Naive thymus-derived CD8-positive, alpha-beta T cell (primary cell): ENCODE measurements around the gene SLC29A4. TPM values are rescaled to one million over a fixed set of nuclear protein-coding genes. Genes with fewer than 3 reads are reported as not detected.
"Not testable (repeated sequence)": the region's sequence is repeated elsewhere in the genome, so short reads cannot be mapped to it uniquely, and the experiment has no call there.

ENCODE experiments used
- ATAC-seq, 2 donors: fragments of 150-1000 bp; cut with Tn5 transposase in 1 of 2; sonication (Bioruptor Pico), chemical (Tn5 transposase) in 1 of 2; 1 replicate in 1 of 2; 2 replicates in 1 of 2; pipeline ENCODE4 v1.10.0; 2021; ENCODE audit warnings: mild to moderate bottlenecking in 2 of 2, moderate library complexity in 2 of 2
- POLR2A ChIA-PET: fragments of 350-600 bp; sonication (Branson Sonifier 250); formaldehyde crosslinking; loops from one replicate; lab custom pipeline; 2021; ENCODE audit warnings: antibody characterized with exemption; lab: Charles Lee
- DNase-seq, 10 donors: peaks; one replicate each; pipeline versions ENCODE4 v3.0.0 to v3.0.0-alpha.2; 2020 to 2022
- H3K27ac Mint-ChIP-seq, 10 donors: one replicate each; pipeline ENCODE4 v1.8.0; 2020 to 2022; ENCODE audit warnings: mild to moderate bottlenecking in 10 of 10, mixed read lengths in 10 of 10, moderate library complexity in 4 of 10, inconsistent platforms in 1 of 10
- H3K27me3 Mint-ChIP-seq, 5 donors: one replicate each; pipeline ENCODE4 v1.8.0; 2021 to 2022; ENCODE audit warnings: mixed read lengths in 5 of 5
- H3K36me3 Mint-ChIP-seq, 3 donors: one replicate each; pipeline ENCODE4 v1.8.0; 2020 to 2022; ENCODE audit warnings: mixed read lengths in 3 of 3, mild to moderate bottlenecking in 2 of 3, inconsistent platforms in 1 of 3
- H3K4me1 Mint-ChIP-seq, 4 donors: one replicate each; pipeline ENCODE4 v1.8.0; 2021 to 2022; ENCODE audit warnings: mixed read lengths in 4 of 4
- H3K4me3 Mint-ChIP-seq, 10 donors: one replicate each; pipeline ENCODE4 v1.8.0; 2020 to 2022; ENCODE audit warnings: mild to moderate bottlenecking in 10 of 10, mixed read lengths in 10 of 10, moderate library complexity in 6 of 10, inconsistent platforms in 1 of 10
- H3K9me3 Mint-ChIP-seq, 9 donors: one replicate each; pipeline ENCODE4 v1.8.0; 2020 to 2022; ENCODE audit warnings: mixed read lengths in 9 of 9, mild to moderate bottlenecking in 3 of 9, inconsistent platforms in 1 of 9, moderate library complexity in 1 of 9
- polyA plus RNA-seq, 3 donors: library from polyadenylated mRNA; unstranded; fragments of 300-500 nt; fragmentation: Illumina TruSeq; gene quantifications; one replicate each; pipeline ENCODE4 v1.2.3, GENCODE V29; 2021
- total RNA-seq, 8 experiments: library from RNA in 2 of 8; stranded (reverse) in 2 of 8; gene quantifications; one replicate each; pipeline ENCODE4 v1.2.3 and lab custom pipeline; 2021 to 2026

Gene SLC29A4
- total and polyA plus RNA-seq, 5 experiments from 2014 or later, result 0.05 to 0.39 (median 0.22) TPM; not detected in 1

DNA sequence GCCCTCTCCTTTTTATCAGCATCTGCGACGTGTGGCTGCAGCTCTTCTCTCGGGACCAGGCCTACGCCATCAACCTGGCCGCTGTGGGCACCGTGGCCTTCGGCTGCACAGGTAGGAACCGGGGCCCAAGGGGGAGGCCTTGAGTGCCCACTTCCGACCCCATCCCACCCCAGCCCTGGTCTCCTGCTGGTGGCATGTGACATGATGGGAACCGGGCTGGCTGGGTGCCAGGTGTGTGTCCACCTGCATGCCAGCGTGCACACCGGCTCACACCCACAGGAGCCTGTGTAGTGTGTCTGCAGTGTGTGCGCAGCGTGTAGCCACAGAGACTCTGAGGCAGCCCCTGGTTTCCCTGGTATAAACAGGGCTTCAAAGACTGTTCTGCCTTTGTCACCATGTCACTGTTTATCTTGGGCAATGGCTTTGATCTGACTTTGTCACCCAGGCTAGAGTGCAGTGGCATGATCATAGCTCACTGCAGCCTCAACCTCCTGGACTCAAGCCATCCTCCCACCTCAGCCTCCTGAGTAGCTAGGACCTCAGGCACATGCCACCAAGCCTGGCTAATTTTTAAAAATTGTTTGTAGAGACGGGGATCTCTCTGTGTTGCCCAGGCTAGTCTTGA lies 9.1 kb downstream of the SLC29A4 start:
- ATAC-seq, H3K4me1 Mint-ChIP-seq, H3K36me3 Mint-ChIP-seq, H3K4me3 Mint-ChIP-seq, H3K27me3 Mint-ChIP-seq, POLR2A ChIA-PET, DNase-seq, H3K27ac Mint-ChIP-seq: not testable (repeated sequence)
- peaks cover 0 to 12% (median 9%) of the 10 kb centered on the region in 9 donors for H3K9me3 Mint-ChIP-seq

DNA sequence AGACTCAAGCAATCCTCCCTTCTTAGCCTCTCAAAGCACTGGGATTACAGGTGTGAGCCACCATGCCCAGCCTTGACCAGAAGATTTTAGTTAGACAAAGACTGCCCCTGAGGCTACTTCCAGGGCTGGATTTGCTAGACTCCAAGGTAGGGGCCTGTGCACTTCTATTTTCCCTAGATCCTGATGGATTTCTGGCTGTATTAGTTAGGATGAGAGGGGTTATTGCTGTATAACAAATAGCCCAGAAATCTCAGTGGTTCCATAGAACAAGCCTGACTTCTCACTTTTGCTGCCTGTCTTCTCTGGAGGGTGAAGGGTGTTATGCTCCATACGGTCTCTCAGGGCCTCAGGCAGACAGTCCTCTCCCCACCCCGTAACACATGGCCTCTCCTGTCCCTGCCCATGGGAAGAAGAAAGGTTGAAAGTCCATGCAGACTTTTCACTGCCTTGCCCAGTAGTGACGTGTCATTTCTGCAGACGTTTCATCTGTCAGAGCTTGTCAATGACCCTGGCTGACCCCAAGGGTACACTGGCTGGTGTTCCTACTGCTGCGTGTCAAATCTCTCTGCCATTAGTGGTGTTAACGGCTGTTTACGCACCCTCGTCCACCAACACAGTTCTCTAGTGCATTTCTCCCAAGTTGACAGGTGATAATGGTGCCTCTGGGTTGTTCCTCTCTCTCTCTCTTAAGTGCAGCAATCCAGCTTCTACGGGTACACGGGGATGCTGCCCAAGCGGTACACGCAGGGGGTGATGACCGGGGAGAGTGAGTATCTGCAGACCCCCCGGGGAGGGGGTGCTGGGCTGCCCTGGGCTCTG lies 11.6 kb downstream of the SLC29A4 start:
- POLR2A ChIA-PET, result no interaction called here
- H3K4me1 Mint-ChIP-seq, result peaks cover 14 to 23% (median 16%) of the 10 kb centered on the region in 4 donors
- H3K4me3 Mint-ChIP-seq, result peak overlapping the region in 1 of 10 donors; percentile 83
- H3K27ac Mint-ChIP-seq, result no peak overlapping the region
- ATAC-seq, result no peak
- H3K9me3 Mint-ChIP-seq, result peaks cover 0 to 15% (median 9%) of the 10 kb centered on the region in 9 donors
- no peak for DNase-seq
- H3K36me3 Mint-ChIP-seq, result no peaks in the 10 kb centered on the region
- peaks cover 0 to 10% (median 1%) of the 10 kb centered on the region in 5 donors for H3K27me3 Mint-ChIP-seq

GRCh38 chr7:5295039-5296014 lies 12.6 kb downstream of the SLC29A4 start:
- H3K27me3 Mint-ChIP-seq, result peaks cover 0 to 10% (median 1%) of the 10 kb centered on the region in 5 donors
- peak overlapping the region in 4 of 10 donors; percentile 42 to 61 (median 54) for H3K27ac Mint-ChIP-seq
- DNase-seq (no peak), ATAC-seq (no peak)
- H3K9me3 Mint-ChIP-seq, result peaks cover 0 to 15% (median 9%) of the 10 kb centered on the region in 9 donors
- no peaks in the 10 kb centered on the region for H3K36me3 Mint-ChIP-seq
- POLR2A ChIA-PET, result no interaction called here
- peaks cover 14 to 23% (median 16%) of the 10 kb centered on the region in 4 donors for H3K4me1 Mint-ChIP-seq
- peak overlapping the region in 8 of 10 donors; percentile 9 to 83 (median 68) for H3K4me3 Mint-ChIP-seq

DNA sequence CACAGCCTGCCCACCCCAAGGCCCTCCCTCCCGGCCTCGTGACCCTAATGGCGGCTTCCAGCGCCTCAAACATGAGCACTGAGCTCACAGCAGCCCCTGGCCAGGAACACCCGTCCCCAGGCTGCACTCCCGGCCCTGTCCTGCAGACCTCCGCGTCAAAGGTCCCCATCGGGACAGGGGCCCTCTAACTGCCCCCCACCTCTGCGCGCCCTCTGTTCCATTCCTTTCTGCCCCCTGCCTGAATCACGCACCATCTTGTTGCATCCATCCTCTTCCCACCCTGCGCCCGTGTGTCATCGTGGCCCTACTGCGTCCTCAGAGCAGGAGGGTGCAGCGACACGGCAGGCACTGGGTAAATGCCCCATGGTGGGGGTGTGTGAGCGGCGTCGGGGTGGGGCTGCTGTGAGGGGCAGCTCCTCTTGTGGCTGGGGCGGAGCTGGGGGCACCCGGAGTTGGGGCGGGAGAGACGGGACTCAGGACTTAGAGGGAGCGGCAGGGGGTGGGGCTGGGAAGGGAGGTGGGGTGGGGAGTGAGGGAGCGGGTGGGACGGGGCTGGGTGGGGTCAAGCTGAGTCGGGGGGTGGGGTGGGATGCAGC lies 13.4 kb downstream of the SLC29A4 start:
- POLR2A ChIA-PET, result interaction anchor here (0.5 kb wide), 1 partner anchor 19 kb away, joined by 4 read pairs; no protein-coding TSS in a partner anchor
- Mint-ChIP-seq H3K27ac (peak overlapping the region in 6 of 10 donors; percentile 41 to 85 (median 60)), H3K4me3 (peak overlapping the region; percentile 41 to 83 (median 61)), H3K4me1 (peaks cover 14 to 23% (median 16%) of the 10 kb centered on the region in 4 donors), H3K9me3 (peaks cover 0 to 15% (median 9%) of the 10 kb centered on the region in 9 donors), H3K36me3 (no peaks in the 10 kb centered on the region), H3K27me3 (peaks cover 0 to 10% (median 1%) of the 10 kb centered on the region in 5 donors)
- ATAC-seq (peak in 1 of 2 donors; percentile 33), DNase-seq (peak in 4 of 10 donors; percentile 11 to 32 (median 21))

DNA sequence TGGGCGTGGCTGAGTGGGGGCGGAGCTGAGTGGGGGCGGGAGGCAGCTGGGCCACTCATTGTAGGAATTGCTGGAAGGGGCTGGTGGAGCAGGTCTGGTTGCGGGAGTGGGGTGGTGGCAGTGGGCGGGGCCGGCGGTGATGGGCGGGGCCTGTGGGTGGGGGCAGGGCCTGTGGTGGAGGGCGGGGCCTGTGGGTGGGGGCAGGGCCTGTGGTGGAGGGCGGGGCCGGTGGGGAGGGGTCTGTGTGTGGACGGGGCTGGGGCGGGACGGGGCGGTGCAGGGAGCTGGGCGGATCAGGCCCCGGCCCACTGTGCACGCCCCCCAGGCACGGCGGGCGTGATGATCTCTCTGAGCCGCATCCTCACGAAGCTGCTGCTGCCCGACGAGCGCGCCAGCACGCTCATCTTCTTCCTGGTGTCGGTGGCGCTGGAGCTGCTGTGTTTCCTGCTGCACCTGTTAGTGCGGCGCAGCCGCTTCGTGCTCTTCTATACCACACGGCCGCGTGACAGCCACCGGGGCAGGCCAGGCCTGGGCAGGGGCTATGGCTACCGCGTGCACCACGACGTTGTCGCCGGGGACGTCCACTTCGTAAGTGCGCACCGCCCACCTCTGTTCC lies 14.0 kb downstream of the SLC29A4 start:
- peaks cover 0 to 10% (median 1%) of the 10 kb centered on the region in 5 donors for H3K27me3 Mint-ChIP-seq
- ATAC-seq, result peak; percentile 88 to 90

DNA sequence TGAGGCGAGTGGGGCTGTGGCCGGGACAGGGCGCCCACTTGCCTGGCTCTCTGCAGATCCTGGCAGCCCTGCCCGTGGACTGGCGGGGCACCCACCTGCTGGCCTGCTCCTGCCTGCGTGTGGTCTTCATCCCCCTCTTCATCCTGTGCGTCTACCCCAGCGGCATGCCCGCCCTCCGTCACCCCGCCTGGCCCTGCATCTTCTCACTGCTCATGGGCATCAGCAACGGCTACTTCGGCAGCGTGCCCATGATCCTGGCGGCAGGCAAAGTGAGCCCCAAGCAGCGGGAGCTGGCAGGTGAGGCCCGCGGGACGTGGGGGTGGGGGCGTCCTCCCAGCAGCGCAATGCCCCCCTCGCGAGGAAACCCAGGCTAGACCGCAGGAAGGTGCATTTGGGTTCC lies 17.6 kb downstream of the SLC29A4 start:
- Mint-ChIP-seq H3K27ac (no peak overlapping the region), H3K4me1 (peaks cover 14 to 23% (median 15%) of the 10 kb centered on the region in 4 donors), H3K9me3 (peaks cover 0 to 3% (median 0%) of the 10 kb centered on the region in 9 donors), H3K27me3 (peaks cover 0 to 10% (median 1%) of the 10 kb centered on the region in 5 donors), H3K4me3 (no peak overlapping the region), H3K36me3 (peaks cover 0 to 2% (median 0%) of the 10 kb centered on the region in 3 donors)
- POLR2A ChIA-PET, result no interaction called here
- DNase-seq (no peak), ATAC-seq (no peak)

More for the DNA sequence above, 14.0 kb downstream of the SLC29A4 start:
- Mint-ChIP-seq H3K4me3 (peak overlapping the region; percentile 80 to 91 (median 86)), H3K27ac (peak overlapping the region in 9 of 10 donors; percentile 23 to 89 (median 80)), H3K9me3 (peaks cover 0 to 15% (median 9%) of the 10 kb centered on the region in 9 donors), H3K36me3 (peaks cover 0 to 2% (median 0%) of the 10 kb centered on the region in 3 donors), H3K4me1 (peaks cover 14 to 23% (median 16%) of the 10 kb centered on the region in 4 donors)
- POLR2A ChIA-PET, result interaction anchor here (0.5 kb wide), 1 partner anchor 18 kb away, joined by 4 read pairs; no protein-coding TSS in a partner anchor
- DNase-seq, result peak; percentile 56 to 82 (median 74)

- POLR2A ChIA-PET, result no interaction called here
- ATAC-seq (no peak), DNase-seq (no peak)
- peaks cover 0 to 9% (median 0%) of the 10 kb centered on the region in 3 donors for H3K36me3 Mint-ChIP-seq
- no peaks in the 10 kb centered on the region for H3K9me3 Mint-ChIP-seq
- peaks cover 0 to 8% (median 0%) of the 10 kb centered on the region in 5 donors for H3K27me3 Mint-ChIP-seq
- H3K4me3 Mint-ChIP-seq, result no peak overlapping the region
- peaks cover 3 to 8% (median 5%) of the 10 kb centered on the region in 4 donors for H3K4me1 Mint-ChIP-seq
- H3K27ac Mint-ChIP-seq, result no peak overlapping the region
Observed at GRCh38 chr7:5302577-5302976, 19.8 kb downstream of the SLC29A4 start.

DNA sequence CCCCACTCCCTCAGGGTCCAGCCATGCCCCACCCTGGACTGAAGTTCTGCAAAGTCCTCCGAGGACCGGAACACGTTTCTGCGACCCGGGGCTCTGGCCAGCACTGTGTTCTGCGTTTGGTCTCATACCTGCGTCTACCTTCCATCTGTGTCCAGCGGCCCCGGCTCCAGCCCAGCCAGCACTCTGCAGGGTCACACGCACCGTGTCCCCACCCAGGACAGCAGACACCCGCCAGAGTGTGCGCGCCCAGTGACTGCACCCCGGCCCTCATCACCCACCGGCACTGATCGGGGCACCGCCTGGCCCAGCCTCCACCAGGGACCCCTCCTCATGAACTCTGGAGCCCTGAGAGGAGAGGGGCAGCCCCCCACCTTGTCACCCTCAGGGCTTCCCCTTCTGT lies 20.3 kb downstream of the SLC29A4 start:
- Mint-ChIP-seq H3K9me3 (no peaks in the 10 kb centered on the region), H3K27me3 (peaks cover 0 to 6% (median 0%) of the 10 kb centered on the region in 5 donors), H3K36me3 (peaks cover 0 to 14% (median 3%) of the 10 kb centered on the region in 3 donors), H3K4me1 (peaks cover 3 to 5% (median 4%) of the 10 kb centered on the region in 4 donors), H3K27ac (no peak overlapping the region), H3K4me3 (no peak overlapping the region)
- no peak for ATAC-seq
- POLR2A ChIA-PET, result no interaction called here
- DNase-seq, result peak in 1 of 10 donors; percentile 18

DNA sequence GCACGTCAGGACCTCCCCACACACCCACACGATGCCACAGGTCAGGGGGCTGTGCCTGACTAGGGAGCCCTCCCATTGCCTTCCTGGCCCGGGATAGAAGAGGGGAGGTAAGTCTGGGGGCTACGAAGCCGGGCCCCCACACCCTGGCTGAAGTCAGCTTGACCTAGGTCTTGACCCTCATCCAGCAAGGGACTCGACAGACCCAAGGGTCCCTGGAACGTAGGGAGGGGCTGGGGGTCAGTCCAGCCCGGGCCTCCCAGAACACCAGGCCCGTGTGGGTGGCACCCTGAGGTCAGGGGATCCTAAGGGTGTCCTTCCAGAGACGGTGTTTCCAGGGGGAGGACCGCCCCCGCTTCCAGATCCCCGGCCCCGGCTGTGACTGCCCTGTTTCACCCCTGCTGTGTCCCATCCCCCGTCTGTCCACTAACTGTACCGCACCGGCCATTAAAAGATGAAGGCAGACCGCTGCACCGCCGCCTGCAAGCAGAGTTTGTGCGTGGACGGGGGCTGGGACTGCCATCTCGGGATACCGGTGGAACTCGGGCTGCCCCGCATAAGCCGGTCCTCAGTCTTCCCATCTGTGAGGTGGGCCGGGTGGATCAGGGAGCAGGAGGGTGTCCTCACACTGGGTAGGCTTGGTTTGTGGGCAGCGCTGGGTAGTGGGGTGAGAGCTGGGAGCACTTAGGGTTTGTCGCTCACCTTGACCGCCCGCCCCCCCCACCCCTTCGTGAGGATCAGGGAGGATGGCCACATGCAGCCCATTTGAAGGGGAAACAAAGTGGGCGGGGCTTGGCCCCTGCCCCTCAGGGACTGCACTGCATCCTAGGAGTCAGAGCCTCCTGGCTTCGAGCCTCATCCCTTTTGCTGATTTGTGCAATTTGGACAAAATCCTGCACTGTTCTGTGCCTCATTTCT lies 21.1 kb downstream of the SLC29A4 start:
- Mint-ChIP-seq H3K4me1 (peaks cover 0 to 4% (median 0%) of the 10 kb centered on the region in 4 donors), H3K27me3 (peaks cover 0 to 2% (median 0%) of the 10 kb centered on the region in 5 donors), H3K27ac (peak overlapping the region in 2 of 10 donors; percentile 43 to 59), H3K4me3 (no peak overlapping the region), H3K9me3 (no peaks in the 10 kb centered on the region), H3K36me3 (peaks cover 0 to 20% (median 5%) of the 10 kb centered on the region in 3 donors)
- DNase-seq, result no peak
- no peak for ATAC-seq
- POLR2A ChIA-PET, result no interaction called here

DNA sequence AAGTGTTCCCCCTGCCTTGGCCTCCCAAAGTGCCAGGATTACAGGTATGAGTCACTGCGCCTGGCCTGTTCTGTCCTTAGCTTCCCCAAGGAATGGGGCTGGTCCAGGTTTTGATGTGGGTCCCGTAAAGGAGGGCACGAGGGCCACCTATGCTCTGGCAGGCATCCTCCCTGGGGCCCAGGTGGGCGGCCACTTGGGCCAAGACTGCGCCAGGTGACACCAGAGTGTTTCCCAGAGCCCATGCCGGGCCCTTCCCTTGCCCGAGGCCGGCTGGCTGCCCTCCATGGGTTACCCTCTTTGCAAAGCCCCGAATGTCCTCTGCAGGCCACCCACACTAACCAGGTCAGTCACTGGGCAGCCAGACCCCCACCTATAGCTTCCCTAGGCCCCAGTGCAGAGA lies 22.3 kb downstream of the SLC29A4 start:
- POLR2A ChIA-PET, result interaction anchor here (0.7 kb wide), 1 partner anchor 313 kb away, joined by 3 read pairs; no protein-coding TSS in a partner anchor

More for the DNA sequence above, 22.3 kb downstream of the SLC29A4 start:
- Mint-ChIP-seq H3K27ac (peak overlapping the region in 1 of 10 donors; percentile 59), H3K36me3 (peaks cover 0 to 20% (median 8%) of the 10 kb centered on the region in 3 donors)
- not testable (repeated sequence) for H3K9me3 Mint-ChIP-seq, H3K4me3 Mint-ChIP-seq, H3K27me3 Mint-ChIP-seq, DNase-seq, H3K4me1 Mint-ChIP-seq, ATAC-seq
